Measurements from ENCODE around the gene OGN. TPM values are rescaled to one million over a fixed set of nuclear protein-coding genes. Genes with fewer than 3 reads are reported as not detected.

Gene OGN
- 184 TPM for polyA plus RNA-seq
- long read RNA-seq, donor 1, partial matches to known transcripts = 17 of 21 reads
- long read RNA-seq, donor 1, other reads (novel, unspliced or antisense) = 0 of 21 reads
- long read RNA-seq, donor 2, transcript OGN-202 (7 exons, 2,743 nt) = major isoform, 5 of 24 reads
- long read RNA-seq, donor 2, partial matches to known transcripts = 19 of 24 reads
- long read RNA-seq, donor 2, other reads (novel, unspliced or antisense) = 0 of 24 reads
- long read RNA-seq, donor 3 = 0 reads
- long read RNA-seq, donor 4, partial matches to known transcripts = 0 of 1 reads
- long read RNA-seq, donor 4, other reads (novel, unspliced or antisense) = 0 of 1 reads
- long read RNA-seq, donor 5, transcript OGN-202 (7 exons, 2,743 nt) = major isoform, 10 of 22 reads
- long read RNA-seq, donor 5, partial matches to known transcripts = 12 of 22 reads
- long read RNA-seq, donor 5, other reads (novel, unspliced or antisense) = 0 of 22 reads
- long read RNA-seq, donor 6, transcript OGN-202 (7 exons, 2,743 nt) = major isoform, 6 of 39 reads
- long read RNA-seq, donor 6, partial matches to known transcripts = 33 of 39 reads
- long read RNA-seq, donor 6, other reads (novel, unspliced or antisense) = 0 of 39 reads
- long read RNA-seq, donor 7, transcript OGN-202 (7 exons, 2,743 nt) = major isoform, 15 of 47 reads
- long read RNA-seq, donor 7, partial matches to known transcripts = 31 of 47 reads
- long read RNA-seq, donor 7, other reads (novel, unspliced or antisense) = 0 of 47 reads
- long read RNA-seq, donor 8, transcript OGN-202 (7 exons, 2,743 nt) = major isoform, 9 of 39 reads
- long read RNA-seq, donor 8, partial matches to known transcripts = 28 of 39 reads
- long read RNA-seq, donor 8, other reads (novel, unspliced or antisense) = 0 of 39 reads
- long read RNA-seq, donor 9, transcript OGN-202 (7 exons, 2,743 nt) = major isoform, 17 of 67 reads
- long read RNA-seq, donor 9, partial matches to known transcripts = 50 of 67 reads
- long read RNA-seq, donor 9, other reads (novel, unspliced or antisense) = 0 of 67 reads
- long read RNA-seq, donor 10, transcript OGN-202 (7 exons, 2,743 nt) = major isoform, 6 of 29 reads
- long read RNA-seq, donor 10, partial matches to known transcripts = 22 of 29 reads
- long read RNA-seq, donor 10, other reads (novel, unspliced or antisense) = 0 of 29 reads
- long read RNA-seq, donor 11, transcript OGN-202 (7 exons, 2,743 nt) = major isoform, 9 of 39 reads
- long read RNA-seq, donor 11, partial matches to known transcripts = 30 of 39 reads
- long read RNA-seq, donor 11, other reads (novel, unspliced or antisense) = 0 of 39 reads

- Histone ChIP-seq H3K4me3 (ENCODE audit: low read length) (peak within 1 kb of the TSS; percentile 39), H3K4me1 (ENCODE audit: control insufficient read depth, insufficient read depth, low read length) (peaks cover 13% of the 10 kb centered on the region), H3K27ac (ENCODE audit: low read length) (peak within 1 kb of the TSS; percentile 60), H3K27me3 (ENCODE audit: control insufficient read depth, insufficient read depth, low read length) (no peaks in the 10 kb centered on the region), H3K36me3 (ENCODE audit: control insufficient read depth, insufficient read depth, low read length) (no peaks in the 10 kb centered on the region), H3K9me3 (ENCODE audit: control insufficient read depth, low read depth, low read length) (no peaks in the 10 kb centered on the region)
- DNase-seq = peak in 1 of 2 donors; percentile 11
- WGBS (ENCODE audit: insufficient coverage, low lambda C conversion rate) = 93% methylated on average over 2 of the region's 5 CpGs
Measured at GRCh38 chr9:92404042-92404836, at the start of gene OGN. OGN (minus strand) TSS chr9:92404578; CDS start chr9:92403407, 1,171 bp downstream.

GRCh38 chr9:92446536-92446935 is 42.2 kb upstream of the OGN start:
- H3K27me3 ChIP-seq (ENCODE audit: control insufficient read depth, insufficient read depth, low read length) = no peaks in the 10 kb centered on the region
- H3K36me3 ChIP-seq (ENCODE audit: control insufficient read depth, insufficient read depth, low read length) = no peaks in the 10 kb centered on the region
- no peak overlapping the region for H3K27ac ChIP-seq (ENCODE audit: low read length)
- no peak for DNase-seq
- H3K9me3 ChIP-seq (ENCODE audit: control insufficient read depth, low read depth, low read length) = no peaks in the 10 kb centered on the region
- H3K4me1 ChIP-seq (ENCODE audit: control insufficient read depth, insufficient read depth, low read length) = no peaks in the 10 kb centered on the region
- H3K4me3 ChIP-seq (ENCODE audit: low read length) = no peak overlapping the region

- Histone ChIP-seq H3K4me1 (ENCODE audit: control insufficient read depth, insufficient read depth, low read length) (no peaks in the 10 kb centered on the region), H3K27me3 (ENCODE audit: control insufficient read depth, insufficient read depth, low read length) (no peaks in the 10 kb centered on the region), H3K4me3 (ENCODE audit: low read length) (no peak overlapping the region), H3K36me3 (ENCODE audit: control insufficient read depth, insufficient read depth, low read length) (no peaks in the 10 kb centered on the region), H3K9me3 (ENCODE audit: control insufficient read depth, low read depth, low read length) (no peaks in the 10 kb centered on the region), H3K27ac (ENCODE audit: low read length) (no peak overlapping the region)
- DNase-seq = no peak
- no CpG with 5 or more reads among the region's 4 CpGs for WGBS (ENCODE audit: insufficient coverage, low lambda C conversion rate)
Measured at GRCh38 chr9:92444841-92445240, 40.5 kb upstream of the OGN start.

GRCh38 chr9:92440751-92441046 is 36.3 kb upstream of the OGN start:
- Histone ChIP-seq H3K4me3 (ENCODE audit: low read length) (no peak overlapping the region), H3K27me3 (ENCODE audit: control insufficient read depth, insufficient read depth, low read length) (no peaks in the 10 kb centered on the region), H3K4me1 (ENCODE audit: control insufficient read depth, insufficient read depth, low read length) (no peaks in the 10 kb centered on the region), H3K9me3 (ENCODE audit: control insufficient read depth, low read depth, low read length) (no peaks in the 10 kb centered on the region), H3K27ac (ENCODE audit: low read length) (no peak overlapping the region), H3K36me3 (ENCODE audit: control insufficient read depth, insufficient read depth, low read length) (no peaks in the 10 kb centered on the region)
- no peak for DNase-seq
- WGBS (ENCODE audit: insufficient coverage, low lambda C conversion rate) = no CpG with 5 or more reads among the region's 6 CpGs

- H3K4me1 ChIP-seq (ENCODE audit: control insufficient read depth, insufficient read depth, low read length) = no peaks in the 10 kb centered on the region
- H3K27ac ChIP-seq (ENCODE audit: low read length) = no peak overlapping the region
- no peaks in the 10 kb centered on the region for H3K36me3 ChIP-seq (ENCODE audit: control insufficient read depth, insufficient read depth, low read length)
- WGBS (ENCODE audit: insufficient coverage, low lambda C conversion rate) = no CpG with 5 or more reads among the region's 5 CpGs
- H3K27me3 ChIP-seq (ENCODE audit: control insufficient read depth, insufficient read depth, low read length) = no peaks in the 10 kb centered on the region
- no peak for DNase-seq
- no peaks in the 10 kb centered on the region for H3K9me3 ChIP-seq (ENCODE audit: control insufficient read depth, low read depth, low read length)
- no peak overlapping the region for H3K4me3 ChIP-seq (ENCODE audit: low read length)
Measured at GRCh38 chr9:92439921-92440750, 35.8 kb upstream of the OGN start.

- H3K27ac ChIP-seq (ENCODE audit: low read length) = no peak overlapping the region
- no peak overlapping the region for H3K4me3 ChIP-seq (ENCODE audit: low read length)
- WGBS (ENCODE audit: insufficient coverage, low lambda C conversion rate) = 50% methylated on average over 2 of the region's 5 CpGs
- H3K4me1 ChIP-seq (ENCODE audit: control insufficient read depth, insufficient read depth, low read length) = no peaks in the 10 kb centered on the region
- H3K27me3 ChIP-seq (ENCODE audit: control insufficient read depth, insufficient read depth, low read length) = no peaks in the 10 kb centered on the region
- H3K36me3 ChIP-seq (ENCODE audit: control insufficient read depth, insufficient read depth, low read length) = no peaks in the 10 kb centered on the region
- no peaks in the 10 kb centered on the region for H3K9me3 ChIP-seq (ENCODE audit: control insufficient read depth, low read depth, low read length)
- no peak for DNase-seq
Measured at GRCh38 chr9:92438900-92439526, 34.6 kb upstream of the OGN start.

- no peak for DNase-seq
- Histone ChIP-seq H3K36me3 (ENCODE audit: control insufficient read depth, insufficient read depth, low read length) (no peaks in the 10 kb centered on the region), H3K27me3 (ENCODE audit: control insufficient read depth, insufficient read depth, low read length) (no peaks in the 10 kb centered on the region), H3K4me3 (ENCODE audit: low read length) (no peak overlapping the region), H3K9me3 (ENCODE audit: control insufficient read depth, low read depth, low read length) (no peaks in the 10 kb centered on the region), H3K4me1 (ENCODE audit: control insufficient read depth, insufficient read depth, low read length) (no peaks in the 10 kb centered on the region), H3K27ac (ENCODE audit: low read length) (no peak overlapping the region)
- no CpG with 5 or more reads among the region's 1 CpG for WGBS (ENCODE audit: insufficient coverage, low lambda C conversion rate)
Measured at GRCh38 chr9:92435263-92435662, 30.9 kb upstream of the OGN start.

GRCh38 chr9:92432972-92433548 is 28.7 kb upstream of the OGN start:
- DNase-seq = no peak
- Histone ChIP-seq H3K4me3 (ENCODE audit: low read length) (no peak overlapping the region), H3K27ac (ENCODE audit: low read length) (no peak overlapping the region), H3K9me3 (ENCODE audit: control insufficient read depth, low read depth, low read length) (no peaks in the 10 kb centered on the region), H3K36me3 (ENCODE audit: control insufficient read depth, insufficient read depth, low read length) (no peaks in the 10 kb centered on the region), H3K27me3 (ENCODE audit: control insufficient read depth, insufficient read depth, low read length) (no peaks in the 10 kb centered on the region), H3K4me1 (ENCODE audit: control insufficient read depth, insufficient read depth, low read length) (no peaks in the 10 kb centered on the region)
- WGBS (ENCODE audit: insufficient coverage, low lambda C conversion rate) = 83% methylated on average over 1 of the region's 5 CpGs

GRCh38 chr9:92432350-92432749 is 28.0 kb upstream of the OGN start:
- Histone ChIP-seq H3K4me1 (ENCODE audit: control insufficient read depth, insufficient read depth, low read length) (no peaks in the 10 kb centered on the region), H3K9me3 (ENCODE audit: control insufficient read depth, low read depth, low read length) (no peaks in the 10 kb centered on the region), H3K4me3 (ENCODE audit: low read length) (no peak overlapping the region), H3K27ac (ENCODE audit: low read length) (no peak overlapping the region), H3K27me3 (ENCODE audit: control insufficient read depth, insufficient read depth, low read length) (no peaks in the 10 kb centered on the region), H3K36me3 (ENCODE audit: control insufficient read depth, insufficient read depth, low read length) (no peaks in the 10 kb centered on the region)
- no peak for DNase-seq
- WGBS (ENCODE audit: insufficient coverage, low lambda C conversion rate) = no CpG with 5 or more reads among the region's 5 CpGs
